ENCODE results near the gene PSMD13. TPM values are rescaled to one million over a fixed set of nuclear protein-coding genes. Genes with fewer than 3 reads are reported as not detected.

The PSMD13 gene
- total and polyA plus RNA-seq, 2 of the 4 experiments (the other 2 are of a cell fraction) = 177 to 217 TPM

- no peak for TF ChIP-seq MAFK (IDR thresholded peaks at IDR 0.05; ENCODE audit: low read depth, low read length)
Measured at GRCh38 chr11:225734-226453, 10.9 kb upstream of the PSMD13 start (continued).

- Histone ChIP-seq H4K8ac (ENCODE audit: low read depth in 2 of 2, low read length in 2 of 2) (no peak overlapping the region), H2BK20ac (ENCODE audit: low read depth, low read length) (no peak overlapping the region), H3K27me3 (ENCODE audit: control insufficient read depth, insufficient read depth, low read length) (no peaks in the 10 kb centered on the region), H4K91ac (ENCODE audit: insufficient read depth, low read depth, low read length) (no peak overlapping the region), H3K9ac (ENCODE audit: low read depth, low read length) (no peak overlapping the region), H2BK15ac (ENCODE audit: low read depth, low read length) (no peak overlapping the region), H2BK5ac (ENCODE audit: low read depth, low read length, poor library complexity, severe bottlenecking) (no peak overlapping the region), H3K36me3 (ENCODE audit: control insufficient read depth, insufficient read depth, low read length) (peaks cover 3% of the 10 kb centered on the region; the same call in 1 of the 2 replicates), H2BK120ac (ENCODE audit: low read depth, low read length) (no peak overlapping the region), H3K27ac (ENCODE audit: insufficient read depth, low read length) (no peak overlapping the region), H3K56ac (ENCODE audit: extremely low read depth, insufficient read depth, low read length) (no peak overlapping the region), H2AK9ac (replicated peaks; ENCODE audit: low read depth, low read length, poor library complexity) (no peak overlapping the region), H4K5ac (ENCODE audit: low read depth, low read length) (no peak overlapping the region), H3K23ac (ENCODE audit: low read depth, low read length) (no peak overlapping the region), H4K20me1 (ENCODE audit: insufficient read depth, low read length) (peaks cover 3% of the 10 kb centered on the region; the same call in 1 of the 2 replicates), H2AK5ac (ENCODE audit: low read depth, low read length) (no peak overlapping the region), H2AFZ (replicated peaks; ENCODE audit: low read length, poor library complexity) (no peak overlapping the region), H3K14ac (replicated peaks; ENCODE audit: low read depth, low read length) (no peak overlapping the region), H3K4me2 (ENCODE audit: low read depth, low read length) (no peak overlapping the region), H3K4me1 (ENCODE audit: control insufficient read depth, insufficient read depth, low read length) (peaks cover 3% of the 10 kb centered on the region; the same call in 1 of the 2 replicates), H3K9me3 (ENCODE audit: control insufficient read depth, insufficient read depth, low read length) (no peaks in the 10 kb centered on the region), H3K4ac (ENCODE audit: low read depth, low read length) (no peak overlapping the region), H3K9me1 (ENCODE audit: insufficient read depth, low read length) (no peaks in the 10 kb centered on the region), H3K79me1 (ENCODE audit: low read depth in 1 of 2, low read length in 2 of 2) (peaks cover 8 to 30% of the 10 kb centered on the region in 2 experiments; a peak in 3 of 4 replicates), H3K4me3 (ENCODE audit: insufficient read depth, low read depth, low read length) (no peak overlapping the region), H3K18ac (ENCODE audit: low read depth, low read length) (no peak overlapping the region)
- intact Hi-C loops (cut with micrococcal nuclease) (no loop called here), dilution Hi-C loops (cut with HindIII; ENCODE audit: low sequenced_read_pairs, unreplicated experiment) (no loop called here), in situ Hi-C loops (cut with MboI; ENCODE audit: low sequenced_read_pairs) (loop anchor here (10.0 kb wide), 1 partner anchor 57 kb away; the partner anchor contains the start of gene PGGHG)
- no peak for TF ChIP-seq MAFK (IDR thresholded peaks at IDR 0.05; ENCODE audit: low read depth, low read length)
- TF ChIP-seq CEBPB (IDR thresholded peaks at IDR 0.05; ENCODE audit: low read depth, low read length) = no peak
- TF ChIP-seq USF2 (IDR thresholded peaks at IDR 0.05; ENCODE audit: low read depth, low read length) = no peak
- no peak for TF ChIP-seq CHD1 (IDR thresholded peaks at IDR 0.05; ENCODE audit: low read depth, low read length)
- TF ChIP-seq CTCF (conservative IDR thresholded peaks at IDR 0.05; ENCODE audit: low read depth, low read length) = no peak
- TF ChIP-seq BHLHE40 (IDR thresholded peaks at IDR 0.05; ENCODE audit: low read depth, low read length) = no peak
- no peak for TF ChIP-seq ELK1 (IDR thresholded peaks at IDR 0.05; ENCODE audit: borderline replicate concordance, low read depth, low read length)
- TF ChIP-seq MAZ (IDR thresholded peaks at IDR 0.05; ENCODE audit: borderline replicate concordance, low read depth, low read length) = no peak
- ChIA-PET POLR2A (ENCODE audit: unreplicated experiment) (no interaction called here), CTCF (interaction anchor here (0.7 kb wide), 1 partner anchor 12 kb away, joined by 3 read pairs; no protein-coding TSS in a partner anchor)
- no peak for DNase-seq
- BruUV-seq (replicated peaks) = no TSS peak
- WGBS, 2 experiments (ENCODE audit: extremely low coverage in 2 of 2, insufficient read length in 1 of 2) = 67% methylated on average over 2 of the region's 6 CpGs; no CpG with 5 or more reads in 1 of the 2 experiments
- no peak for ATAC-seq (ENCODE audit: low read depth)
Measured at GRCh38 chr11:227824-228379, 8.9 kb upstream of the PSMD13 start.
